Astrocyte (in vitro differentiated cells and primary cell): ENCODE results near the gene AGL.

Experiments
- CTCF ChIP-seq: IDR thresholded peaks from 2 replicates; pipeline ENCODE4 v1.5.1; 2011; ENCODE audit warnings: low read depth, mild to moderate bottlenecking, inconsistent platforms, low read length, moderate library complexity; ENCODE audit not compliant: insufficient read depth
- EZH2 ChIP-seq: IDR thresholded peaks from 2 replicates; pipeline ENCODE4 v1.6.1; 2012; ENCODE audit warnings: mild to moderate bottlenecking, low read length, inconsistent platforms; ENCODE audit not compliant: insufficient read depth

- TF ChIP-seq CTCF (no peak), EZH2 (no peak)
These were observed 113.1 kb downstream of the AGL start for GRCh38 chr1:99963041-99963795.
